Activated naive CD4-positive, alpha-beta T cell treated with anti-CD3 and anti-CD28 coated beads, Interleukin-2, amount 10 ng/mL, durations not matched to agents 7 days and 5 days (primary cell): ENCODE data around the gene ABCC6.

Experiments
- CTCF ChIA-PET: fragments of 350-600 bp; sonication (Branson Sonifier 250); formaldehyde crosslinking; loops from one replicate; lab custom pipeline; 2021; ENCODE audit warnings: antibody characterized with exemption; lab: Charles Lee
- DNase-seq: peaks from one replicate; pipeline ENCODE4 v3.0.0-alpha.2; 2020
- H3K27ac Mint-ChIP-seq: one replicate; pipeline ENCODE4 v1.8.0; 2021; ENCODE audit warnings: mild to moderate bottlenecking, moderate library complexity, mixed read lengths
- H3K27me3 Mint-ChIP-seq: one replicate; pipeline ENCODE4 v1.8.0; 2021; ENCODE audit warnings: mild to moderate bottlenecking, mixed read lengths
- H3K36me3 Mint-ChIP-seq: one replicate; pipeline ENCODE4 v1.8.0; 2021; ENCODE audit warnings: mixed read lengths
- H3K4me1 Mint-ChIP-seq: one replicate; pipeline ENCODE4 v1.8.0; 2021; ENCODE audit warnings: mixed read lengths
- H3K4me3 Mint-ChIP-seq: one replicate; pipeline ENCODE4 v1.8.0; 2021; ENCODE audit warnings: mild to moderate bottlenecking, moderate library complexity, mixed read lengths
- H3K9me3 Mint-ChIP-seq: one replicate; pipeline ENCODE4 v1.8.0; 2021; ENCODE audit warnings: mixed read lengths

Gene ABCC6

GRCh38 chr16:16124438-16124837, 98.9 kb downstream of the ABCC6 start:
- Mint-ChIP-seq H3K27ac (no peak overlapping the region), H3K9me3 (peaks cover 16% of the 10 kb centered on the region)
- CTCF ChIA-PET: no interaction called here

GRCh38 chr16:16122264-16122663, 101.0 kb downstream of the ABCC6 start:
- CTCF ChIA-PET: no interaction called here
- Mint-ChIP-seq H3K4me3 (no peak overlapping the region), H3K36me3 (peaks cover 87% of the 10 kb centered on the region)

More at GRCh38 chr16:16124438-16124837, 98.9 kb downstream of the ABCC6 start:
- no peak for DNase-seq
- H3K4me3 Mint-ChIP-seq: no peak overlapping the region
- peaks cover 74% of the 10 kb centered on the region for H3K36me3 Mint-ChIP-seq
- H3K27me3 Mint-ChIP-seq: no peaks in the 10 kb centered on the region
- no peaks in the 10 kb centered on the region for H3K4me1 Mint-ChIP-seq

GRCh38 chr16:16121185-16121727, 102.0 kb downstream of the ABCC6 start:
- Mint-ChIP-seq H3K4me3 (no peak overlapping the region), H3K9me3 (peaks cover 30% of the 10 kb centered on the region), H3K27me3 (no peaks in the 10 kb centered on the region), H3K36me3 (peaks cover 92% of the 10 kb centered on the region), H3K4me1 (no peaks in the 10 kb centered on the region), H3K27ac (no peak overlapping the region)
- CTCF ChIA-PET: no interaction called here
- no peak for DNase-seq

More at GRCh38 chr16:16122264-16122663, 101.0 kb downstream of the ABCC6 start:
- no peak overlapping the region for H3K27ac Mint-ChIP-seq
- H3K27me3 Mint-ChIP-seq: no peaks in the 10 kb centered on the region
- peaks cover 24% of the 10 kb centered on the region for H3K9me3 Mint-ChIP-seq
- no peaks in the 10 kb centered on the region for H3K4me1 Mint-ChIP-seq
- DNase-seq: no peak

GRCh38 chr16:16120382-16121184, 102.7 kb downstream of the ABCC6 start:
- Mint-ChIP-seq H3K4me3 (no peak overlapping the region), H3K27ac (no peak overlapping the region)

GRCh38 chr16:16120044-16120381, 103.3 kb downstream of the ABCC6 start:
- no peak overlapping the region for H3K4me3 Mint-ChIP-seq

More at GRCh38 chr16:16120382-16121184, 102.7 kb downstream of the ABCC6 start:
- DNase-seq: no peak
- CTCF ChIA-PET: no interaction called here
- peaks cover 31% of the 10 kb centered on the region for H3K9me3 Mint-ChIP-seq
- peaks cover 91% of the 10 kb centered on the region for H3K36me3 Mint-ChIP-seq
- H3K4me1 Mint-ChIP-seq: no peaks in the 10 kb centered on the region
- H3K27me3 Mint-ChIP-seq: no peaks in the 10 kb centered on the region

GRCh38 chr16:16118337-16118736, 105.0 kb downstream of the ABCC6 start:
- H3K27me3 Mint-ChIP-seq: no peaks in the 10 kb centered on the region
- no peak overlapping the region for H3K27ac Mint-ChIP-seq
- peaks cover 16% of the 10 kb centered on the region for H3K9me3 Mint-ChIP-seq
- H3K4me3 Mint-ChIP-seq: no peak overlapping the region
- no peak for DNase-seq
- CTCF ChIA-PET: interaction anchor here (0.6 kb wide), 1 partner anchor 73 kb away, joined by 3 read pairs; no protein-coding TSS in a partner anchor
- H3K36me3 Mint-ChIP-seq: peaks cover 87% of the 10 kb centered on the region
- no peaks in the 10 kb centered on the region for H3K4me1 Mint-ChIP-seq

More at GRCh38 chr16:16120044-16120381, 103.3 kb downstream of the ABCC6 start:
- no peaks in the 10 kb centered on the region for H3K4me1 Mint-ChIP-seq
- H3K36me3 Mint-ChIP-seq: peaks cover 90% of the 10 kb centered on the region
- DNase-seq: no peak
- H3K27ac Mint-ChIP-seq: no peak overlapping the region
- H3K27me3 Mint-ChIP-seq: no peaks in the 10 kb centered on the region
- H3K9me3 Mint-ChIP-seq: peaks cover 27% of the 10 kb centered on the region
- CTCF ChIA-PET: no interaction called here

- H3K36me3 Mint-ChIP-seq: peaks cover 84% of the 10 kb centered on the region
- H3K27ac Mint-ChIP-seq: no peak overlapping the region
- H3K4me3 Mint-ChIP-seq: no peak overlapping the region
- H3K27me3 Mint-ChIP-seq: no peaks in the 10 kb centered on the region
- no peaks in the 10 kb centered on the region for H3K4me1 Mint-ChIP-seq
- H3K9me3 Mint-ChIP-seq: peaks cover 16% of the 10 kb centered on the region
- CTCF ChIA-PET: no interaction called here
- DNase-seq: no peak
These were observed 106.5 kb downstream of the ABCC6 start for GRCh38 chr16:16116841-16117240.

GRCh38 chr16:16113076-16113475, 110.2 kb downstream of the ABCC6 start:
- Mint-ChIP-seq H3K36me3 (peaks cover 77% of the 10 kb centered on the region), H3K4me3 (no peak overlapping the region), H3K27me3 (no peaks in the 10 kb centered on the region), H3K9me3 (peaks cover 12% of the 10 kb centered on the region), H3K4me1 (no peaks in the 10 kb centered on the region), H3K27ac (peak overlapping the region; percentile 28)
- no peak for DNase-seq
- CTCF ChIA-PET: no interaction called here

GRCh38 chr16:16112450-16113053, 110.7 kb downstream of the ABCC6 start:
- CTCF ChIA-PET: no interaction called here
- no peak overlapping the region for H3K4me3 Mint-ChIP-seq

GRCh38 chr16:16111639-16112038, 111.7 kb downstream of the ABCC6 start:
- CTCF ChIA-PET: interaction anchor here (1.6 kb wide), 1 partner anchor 237 kb away, joined by 3 read pairs; no protein-coding TSS in a partner anchor

More at GRCh38 chr16:16112450-16113053, 110.7 kb downstream of the ABCC6 start:
- Mint-ChIP-seq H3K4me1 (no peaks in the 10 kb centered on the region), H3K27me3 (no peaks in the 10 kb centered on the region), H3K36me3 (peaks cover 75% of the 10 kb centered on the region), H3K27ac (no peak overlapping the region), H3K9me3 (peaks cover 9% of the 10 kb centered on the region)
- DNase-seq: no peak

GRCh38 chr16:16110111-16110490, 113.2 kb downstream of the ABCC6 start:
- Mint-ChIP-seq H3K9me3 (no peaks in the 10 kb centered on the region), H3K4me3 (no peak overlapping the region), H3K27me3 (no peaks in the 10 kb centered on the region), H3K27ac (no peak overlapping the region), H3K4me1 (no peaks in the 10 kb centered on the region), H3K36me3 (peaks cover 71% of the 10 kb centered on the region)
- CTCF ChIA-PET: no interaction called here
- DNase-seq: no peak

More at GRCh38 chr16:16111639-16112038, 111.7 kb downstream of the ABCC6 start:
- Mint-ChIP-seq H3K9me3 (peaks cover 2% of the 10 kb centered on the region), H3K4me1 (no peaks in the 10 kb centered on the region), H3K27me3 (no peaks in the 10 kb centered on the region), H3K36me3 (peaks cover 72% of the 10 kb centered on the region), H3K27ac (no peak overlapping the region), H3K4me3 (no peak overlapping the region)
- DNase-seq: no peak

- CTCF ChIA-PET: no interaction called here
These were observed 113.7 kb downstream of the ABCC6 start for GRCh38 chr16:16109453-16110110.

GRCh38 chr16:16108759-16109158, 114.5 kb downstream of the ABCC6 start:
- H3K4me3 Mint-ChIP-seq: no peak overlapping the region
- H3K9me3 Mint-ChIP-seq: no peaks in the 10 kb centered on the region
- H3K36me3 Mint-ChIP-seq: peaks cover 66% of the 10 kb centered on the region
- H3K27me3 Mint-ChIP-seq: no peaks in the 10 kb centered on the region
- CTCF ChIA-PET: no interaction called here
- no peak overlapping the region for H3K27ac Mint-ChIP-seq
- no peaks in the 10 kb centered on the region for H3K4me1 Mint-ChIP-seq
- no peak for DNase-seq

More at GRCh38 chr16:16109453-16110110, 113.7 kb downstream of the ABCC6 start:
- no peaks in the 10 kb centered on the region for H3K27me3 Mint-ChIP-seq
- no peaks in the 10 kb centered on the region for H3K9me3 Mint-ChIP-seq
- H3K36me3 Mint-ChIP-seq: peaks cover 67% of the 10 kb centered on the region
- no peak overlapping the region for H3K27ac Mint-ChIP-seq
- DNase-seq: no peak
- H3K4me1 Mint-ChIP-seq: no peaks in the 10 kb centered on the region
- H3K4me3 Mint-ChIP-seq: no peak overlapping the region

GRCh38 chr16:16107839-16108238, 115.5 kb downstream of the ABCC6 start:
- DNase-seq: no peak
- H3K4me1 Mint-ChIP-seq: no peaks in the 10 kb centered on the region
- no peaks in the 10 kb centered on the region for H3K9me3 Mint-ChIP-seq
- no peak overlapping the region for H3K27ac Mint-ChIP-seq
- H3K36me3 Mint-ChIP-seq: peaks cover 68% of the 10 kb centered on the region
- H3K4me3 Mint-ChIP-seq: no peak overlapping the region
- H3K27me3 Mint-ChIP-seq: no peaks in the 10 kb centered on the region
- CTCF ChIA-PET: no interaction called here
